OCI-LY1 (cell line): Measurements from ENCODE around the gene ITPK1.

Experiments
- EZH2 ChIP-seq: fragments of 200-600 bp; sonication (generic), shearing (Covaris generic); IDR thresholded peaks from 2 replicates; pipeline ENCODE4 v1.8.0; 2017; ENCODE audit warnings: borderline replicate concordance, mixed run types, mild to moderate bottlenecking, antibody characterized with exemption, low read length, moderate library complexity, mixed read lengths
- TF ChIP-seq, protein P1 (sequence below): fragments of 200-600 bp; sonication (generic), shearing (Covaris generic); IDR thresholded peaks from 2 replicates; pipeline ENCODE4 v1.5.1; 2017; ENCODE audit warnings: mild to moderate bottlenecking, antibody characterized with exemption, low read length, moderate library complexity, mixed read lengths

DNA sequence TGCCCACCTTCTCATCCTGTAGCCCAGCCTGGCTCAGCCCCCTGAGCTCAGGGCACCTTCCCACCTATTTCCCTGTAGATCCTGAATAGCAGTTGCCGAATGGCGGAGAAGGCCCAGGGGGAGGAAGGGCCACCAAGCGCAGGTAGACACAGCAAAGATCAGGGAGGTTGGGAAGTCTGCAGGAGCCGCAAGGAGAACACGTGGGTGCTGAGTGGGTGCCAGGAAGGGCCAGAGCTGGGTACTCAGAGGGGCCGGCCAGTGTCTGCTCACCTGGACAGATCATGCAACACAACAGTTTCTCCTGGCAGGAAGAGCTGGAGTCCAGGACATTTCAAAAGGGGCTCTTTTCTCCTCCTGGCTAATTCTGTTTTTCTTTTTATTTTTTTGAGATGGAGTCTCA lies 162.2 kb downstream of the ITPK1 start:
- TF ChIP-seq, protein P1, sequence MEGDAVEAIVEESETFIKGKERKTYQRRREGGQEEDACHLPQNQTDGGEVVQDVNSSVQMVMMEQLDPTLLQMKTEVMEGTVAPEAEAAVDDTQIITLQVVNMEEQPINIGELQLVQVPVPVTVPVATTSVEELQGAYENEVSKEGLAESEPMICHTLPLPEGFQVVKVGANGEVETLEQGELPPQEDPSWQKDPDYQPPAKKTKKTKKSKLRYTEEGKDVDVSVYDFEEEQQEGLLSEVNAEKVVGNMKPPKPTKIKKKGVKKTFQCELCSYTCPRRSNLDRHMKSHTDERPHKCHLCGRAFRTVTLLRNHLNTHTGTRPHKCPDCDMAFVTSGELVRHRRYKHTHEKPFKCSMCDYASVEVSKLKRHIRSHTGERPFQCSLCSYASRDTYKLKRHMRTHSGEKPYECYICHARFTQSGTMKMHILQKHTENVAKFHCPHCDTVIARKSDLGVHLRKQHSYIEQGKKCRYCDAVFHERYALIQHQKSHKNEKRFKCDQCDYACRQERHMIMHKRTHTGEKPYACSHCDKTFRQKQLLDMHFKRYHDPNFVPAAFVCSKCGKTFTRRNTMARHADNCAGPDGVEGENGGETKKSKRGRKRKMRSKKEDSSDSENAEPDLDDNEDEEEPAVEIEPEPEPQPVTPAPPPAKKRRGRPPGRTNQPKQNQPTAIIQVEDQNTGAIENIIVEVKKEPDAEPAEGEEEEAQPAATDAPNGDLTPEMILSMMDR = no peak
- TF ChIP-seq EZH2 = no peak
